HG02763 (cell line): ENCODE results near the gene UNC79.
"Not testable (repeated sequence)": the region's sequence is repeated elsewhere in the genome, so short reads cannot be mapped to it uniquely, and the experiment has no call there.

ENCODE experiments used
- ATAC-seq: cut with Tn5 transposase; IDR thresholded peaks from one replicate; pipeline ENCODE4 v1.9.1; 2021; ENCODE audit warnings: mild to moderate bottlenecking, moderate library complexity; ENCODE audit not compliant: unreplicated experiment

Gene UNC79

DNA sequence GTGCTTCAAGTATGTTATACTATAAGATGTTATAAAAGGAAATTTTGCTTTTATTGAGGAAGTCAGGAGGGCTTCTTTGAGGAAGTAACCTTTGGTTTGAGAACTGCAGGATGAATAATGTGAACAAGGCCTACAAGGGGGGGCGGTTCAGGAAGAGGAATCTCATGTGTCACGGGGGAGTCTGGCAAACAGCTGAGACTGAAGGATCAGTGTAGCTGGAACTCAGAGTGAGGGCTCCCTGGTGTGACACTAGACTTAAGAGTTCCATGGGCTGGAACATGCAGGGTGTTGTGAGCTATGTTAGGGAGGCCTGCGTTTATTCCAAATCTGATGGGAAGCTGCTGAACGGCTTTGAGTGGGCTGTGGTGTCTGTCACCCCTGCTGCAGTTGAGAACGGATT is 62.3 kb downstream of the UNC79 start:
- ATAC-seq: no peak

DNA sequence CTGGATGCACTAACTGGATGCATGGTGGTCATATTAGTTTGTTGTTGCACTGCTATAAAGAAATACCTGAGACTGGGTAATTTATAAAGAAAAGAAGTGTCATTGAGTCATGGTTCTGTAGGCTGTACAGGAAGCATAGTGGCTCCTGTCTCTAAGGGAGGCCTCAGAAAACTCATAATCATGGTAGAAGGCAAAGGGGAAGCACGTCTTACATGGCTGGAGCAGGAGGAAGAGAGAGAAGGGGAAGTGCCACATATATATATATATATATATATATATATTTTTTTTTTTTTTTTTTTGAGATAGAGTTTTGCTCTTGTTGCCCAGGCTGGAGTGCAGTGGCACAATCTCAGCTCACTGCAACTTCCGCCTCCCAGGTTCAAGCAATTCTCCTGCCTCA is 62.9 kb downstream of the UNC79 start:
- not testable (repeated sequence) for ATAC-seq

GRCh38 chr14:93496856-93497741 is 66.4 kb downstream of the UNC79 start:
- ATAC-seq: no peak

DNA sequence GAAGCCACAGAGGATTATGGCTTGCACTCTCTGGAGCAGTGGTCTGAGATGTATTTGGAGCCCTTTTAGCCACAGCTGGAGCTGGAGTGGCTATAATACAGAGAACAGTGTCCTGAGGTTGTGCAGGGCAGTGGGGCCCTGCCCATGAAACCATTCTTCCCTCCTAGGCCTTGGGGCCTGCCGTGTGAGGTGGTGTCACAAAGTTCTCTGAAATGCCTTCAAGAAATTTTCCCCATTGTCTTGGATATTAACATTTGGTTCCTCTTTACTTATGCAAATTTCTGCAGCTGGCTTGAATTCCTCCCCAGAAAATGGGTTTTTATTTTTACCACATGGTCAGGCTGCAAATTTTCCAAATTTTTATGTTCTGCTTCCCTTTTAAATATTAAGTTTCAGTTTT is 79.3 kb downstream of the UNC79 start:
- no peak for ATAC-seq

GRCh38 chr14:93511001-93511400 is 80.3 kb downstream of the UNC79 start:
- ATAC-seq: no peak

- no peak for ATAC-seq
These were observed 89.4 kb downstream of the UNC79 start for GRCh38 chr14:93520053-93520607.

- ATAC-seq: no peak
These were observed 91.5 kb downstream of the UNC79 start for GRCh38 chr14:93522221-93522620.

GRCh38 chr14:93525216-93525615 is 94.5 kb downstream of the UNC79 start:
- not testable (repeated sequence) for ATAC-seq

- no peak for ATAC-seq
These were observed 95.1 kb downstream of the UNC79 start for GRCh38 chr14:93525696-93526451.

GRCh38 chr14:93527203-93527607 is 96.5 kb downstream of the UNC79 start:
- no peak for ATAC-seq

- ATAC-seq: no peak
These were observed 98.3 kb downstream of the UNC79 start for GRCh38 chr14:93528884-93529558.

GRCh38 chr14:93531644-93532043 is 100.9 kb downstream of the UNC79 start:
- ATAC-seq: no peak

DNA sequence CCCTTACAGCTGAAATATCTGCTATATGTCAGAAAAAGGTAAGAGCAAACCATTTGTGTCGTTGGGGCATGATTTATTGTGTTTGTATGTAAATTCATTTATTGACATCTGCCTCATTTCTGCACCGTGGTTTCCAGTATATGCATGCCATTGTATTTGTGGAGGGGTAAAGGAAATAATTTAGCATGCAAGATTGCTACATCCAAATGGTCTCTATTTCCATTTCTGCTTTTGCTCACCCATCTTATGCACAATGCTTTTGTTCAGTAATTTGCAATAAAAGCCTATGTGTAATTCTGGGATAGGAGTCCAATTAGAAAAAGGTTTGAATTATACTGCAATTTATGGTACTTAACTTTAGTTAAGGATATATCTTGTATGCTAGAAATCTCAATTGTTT is 101.8 kb downstream of the UNC79 start:
- no peak for ATAC-seq

DNA sequence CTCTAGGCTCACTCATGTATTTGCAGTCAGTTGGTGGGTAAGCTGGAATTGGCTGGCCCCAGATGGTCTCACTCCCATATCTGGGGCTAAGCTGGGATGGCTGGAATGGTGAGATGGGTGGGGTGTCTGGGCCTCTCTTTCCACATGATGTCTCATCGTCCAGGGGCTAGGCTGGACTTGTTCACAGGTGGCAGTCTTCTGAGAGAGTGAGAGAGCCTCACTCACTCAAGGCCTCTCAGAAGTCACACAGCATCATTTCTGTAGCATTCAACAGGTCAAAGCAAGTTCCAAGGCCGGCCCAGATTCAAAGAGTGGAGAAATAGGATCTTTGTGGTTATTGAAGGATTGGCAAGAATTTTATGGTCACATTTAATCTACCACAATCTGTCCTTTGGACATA is 102.7 kb downstream of the UNC79 start:
- ATAC-seq: peak; percentile 9

DNA sequence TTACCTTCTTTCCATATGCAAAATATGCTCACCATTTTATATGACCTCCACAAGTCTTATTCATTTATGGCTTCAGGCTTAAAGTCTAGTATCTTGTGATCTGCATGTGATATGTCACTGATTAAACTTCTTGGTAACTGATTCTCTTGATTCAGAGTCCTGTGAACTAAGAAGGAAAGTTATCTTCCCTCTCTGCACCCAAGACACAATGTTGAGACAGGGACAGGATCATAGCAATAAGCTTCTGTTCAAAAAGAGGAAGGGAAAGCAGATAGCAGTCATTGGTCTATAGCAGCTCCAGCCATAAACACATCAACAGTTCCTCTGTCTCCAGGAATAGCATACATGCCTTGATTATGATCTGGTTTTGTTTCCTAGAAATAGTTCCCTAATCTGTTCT is 103.1 kb downstream of the UNC79 start:
- ATAC-seq: peak; percentile 71

DNA sequence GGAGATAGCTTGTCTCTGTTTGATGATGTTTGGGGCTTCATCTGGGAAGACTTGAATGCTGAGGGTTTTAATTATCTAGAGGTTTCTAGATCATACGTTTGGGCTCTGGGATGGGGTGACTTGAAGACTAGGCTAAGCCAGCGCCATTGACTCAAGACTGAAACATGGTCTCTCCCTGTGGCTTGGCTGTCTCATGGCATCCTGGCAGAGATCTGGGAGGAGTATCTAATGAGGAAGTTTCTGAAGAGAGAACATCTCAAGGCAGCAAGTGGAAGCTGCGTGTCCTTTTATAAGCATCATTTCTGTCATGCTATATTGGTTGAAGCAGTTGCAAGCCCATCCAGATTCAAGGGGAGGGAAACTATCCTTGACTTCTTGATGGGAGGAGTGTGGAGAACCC is 104.8 kb downstream of the UNC79 start:
- no peak for ATAC-seq

DNA sequence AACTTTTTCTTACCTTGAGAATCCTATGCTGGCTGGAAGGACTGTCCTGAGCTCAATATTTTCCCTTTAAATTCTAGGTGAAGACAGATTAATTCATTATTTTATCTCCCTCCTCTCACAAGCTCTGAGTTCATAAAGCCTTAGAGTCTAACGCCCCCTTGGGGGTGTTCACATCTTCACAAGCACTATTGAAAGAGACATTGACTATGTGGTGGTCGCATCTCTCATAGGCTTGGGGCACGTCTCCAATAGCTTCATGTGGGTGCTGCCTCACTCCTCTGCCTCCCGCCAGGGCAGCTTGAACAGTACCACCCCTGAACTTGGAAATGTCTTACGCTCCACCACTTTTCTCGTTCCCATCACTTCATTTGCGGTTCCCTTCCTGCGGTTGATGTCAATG is 106.2 kb downstream of the UNC79 start:
- no peak for ATAC-seq

- no peak for ATAC-seq
These were observed 107.2 kb downstream of the UNC79 start for GRCh38 chr14:93537951-93538350.

- no peak for ATAC-seq
These were observed 107.7 kb downstream of the UNC79 start for GRCh38 chr14:93538413-93538812.

DNA sequence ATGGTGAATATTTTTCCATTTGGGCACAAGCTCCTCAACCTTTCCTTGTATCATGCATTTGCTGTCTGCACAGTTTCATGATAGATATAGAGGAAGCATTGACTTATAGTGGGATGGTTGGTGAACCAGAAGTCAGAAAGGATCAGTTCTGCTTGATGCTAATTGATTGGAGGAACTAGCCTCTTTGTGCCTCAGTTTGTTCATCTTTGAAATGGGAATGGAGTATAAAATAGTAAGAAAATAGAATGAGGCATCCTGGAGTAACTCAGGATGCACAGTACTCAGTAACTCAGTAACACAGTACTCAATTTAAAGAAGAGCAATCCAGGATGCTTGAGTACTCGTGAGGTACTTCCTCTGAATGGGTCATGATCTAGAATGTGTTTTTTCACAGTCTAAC is 109.5 kb downstream of the UNC79 start:
- no peak for ATAC-seq

DNA sequence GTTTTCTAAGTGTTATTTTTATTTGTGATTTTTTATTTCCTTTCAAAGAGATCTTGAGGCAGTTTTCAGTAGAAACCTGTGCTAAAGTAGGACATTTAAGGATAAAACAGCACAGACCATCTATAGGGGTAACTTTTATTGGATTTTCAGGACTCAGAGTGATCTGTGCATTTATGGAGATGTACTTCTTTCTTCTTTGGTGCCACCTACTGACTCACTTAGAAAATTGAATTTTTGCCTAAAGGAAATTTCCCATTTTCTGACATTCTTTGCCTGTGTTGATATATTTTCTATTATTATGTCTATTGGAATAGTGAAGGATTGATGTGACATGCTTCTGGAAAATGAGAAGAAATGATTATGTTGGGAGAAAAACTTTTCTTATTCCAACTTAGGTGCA is 113.0 kb downstream of the UNC79 start:
- ATAC-seq: no peak
